H1 (cell line): Measurements from ENCODE around the gene SPSB1.

ENCODE experiments used
- CBX5 ChIP-seq: fragments of 300-800, 300-1000 bp; sonication (generic); IDR thresholded peaks from 2 replicates; pipeline ENCODE4 v1.7.1; 2016; ENCODE audit warnings: antibody characterized with exemption, low read length, low read depth
- EZH2 ChIP-seq: fragments of 200-600 bp; sonication (generic); IDR thresholded peaks from 2 replicates; pipeline ENCODE4 v1.7.1; 2012; ENCODE audit warnings: low read depth, mild to moderate bottlenecking, moderate library complexity, low read length, inconsistent platforms; ENCODE audit not compliant: severe bottlenecking
- KDM1A ChIP-seq: fragments of 200-600, 300-600 bp; sonication (generic); IDR thresholded peaks from 2 replicates; pipeline ENCODE4 v1.7.1; 2016; ENCODE audit warnings: mild to moderate bottlenecking, low read length, borderline replicate concordance
- NRF1 ChIP-seq: IDR thresholded peaks from 2 replicates; pipeline ENCODE4 v1.6.1; 2011; ENCODE audit warnings: mild to moderate bottlenecking, low read depth, low read length, improper control_type of control experiment
- POLR2A ChIP-seq, 2 experiments: IDR thresholded peaks; 1 replicate in 1 of 2; 2 replicates in 1 of 2; pipeline ENCODE4 v1.6.1; 2011; ENCODE audit warnings: low read depth in 2 of 2, low read length in 2 of 2, mild to moderate bottlenecking in 2 of 2; ENCODE audit errors: control extremely low read depth in 1 of 2
- POLR2AphosphoS5 ChIP-seq: IDR thresholded peaks from 2 replicates; pipeline ENCODE4 v1.6.1; 2011; ENCODE audit warnings: low read depth, low read length
- RFX5 ChIP-seq: IDR thresholded peaks from 2 replicates; pipeline ENCODE4 v1.6.1; 2011; ENCODE audit warnings: low read depth, low read length, improper control_type of control experiment, borderline replicate concordance
- RNF2 ChIP-seq: fragments of 200-900, 300-1000 bp; sonication (generic); IDR thresholded peaks from 2 replicates; pipeline ENCODE4 v1.7.1; 2016; ENCODE audit warnings: borderline replicate concordance, low read depth, mild to moderate bottlenecking, antibody characterized with exemption, low read length; ENCODE audit not compliant: poor library complexity, severe bottlenecking; ENCODE audit errors: missing control alignments
- SP1 ChIP-seq: IDR thresholded peaks from 2 replicates; pipeline ENCODE4 v1.6.1; 2011; ENCODE audit warnings: low read depth, low read length
- SUZ12 ChIP-seq: fragments of 200-600 bp; sonication (generic); IDR thresholded peaks from 2 replicates; pipeline ENCODE4 v1.6.1; 2012; ENCODE audit warnings: mild to moderate bottlenecking, inconsistent platforms, low read length, moderate library complexity, mixed read lengths
- TBP ChIP-seq: IDR thresholded peaks from 2 replicates; pipeline ENCODE4 v1.6.1; 2011; ENCODE audit warnings: low read depth, low read length, improper control_type of control experiment
- YY1 ChIP-seq: IDR thresholded peaks from 2 replicates; pipeline ENCODE4 v1.6.1; 2011; ENCODE audit warnings: low read depth, mild to moderate bottlenecking, low read length
- ZNF274 ChIP-seq: IDR thresholded peaks from 2 replicates; pipeline ENCODE4 v1.7.0; 2012; ENCODE audit warnings: low read length, borderline replicate concordance; ENCODE audit errors: extremely low read depth
- TF ChIP-seq, protein P1 (sequence below), 3 experiments: IDR thresholded peaks; 1 replicate in 2 of 3; 2 replicates in 1 of 3; pipeline versions ENCODE4 v1.5.1 to v1.6.1; 2011; ENCODE audit warnings: low read length in 3 of 3, mild to moderate bottlenecking in 3 of 3, inconsistent platforms in 2 of 3, low read depth in 1 of 3, moderate library complexity in 1 of 3; ENCODE audit not compliant: insufficient read depth in 1 of 3; ENCODE audit errors: control extremely low read depth in 1 of 3

DNA sequence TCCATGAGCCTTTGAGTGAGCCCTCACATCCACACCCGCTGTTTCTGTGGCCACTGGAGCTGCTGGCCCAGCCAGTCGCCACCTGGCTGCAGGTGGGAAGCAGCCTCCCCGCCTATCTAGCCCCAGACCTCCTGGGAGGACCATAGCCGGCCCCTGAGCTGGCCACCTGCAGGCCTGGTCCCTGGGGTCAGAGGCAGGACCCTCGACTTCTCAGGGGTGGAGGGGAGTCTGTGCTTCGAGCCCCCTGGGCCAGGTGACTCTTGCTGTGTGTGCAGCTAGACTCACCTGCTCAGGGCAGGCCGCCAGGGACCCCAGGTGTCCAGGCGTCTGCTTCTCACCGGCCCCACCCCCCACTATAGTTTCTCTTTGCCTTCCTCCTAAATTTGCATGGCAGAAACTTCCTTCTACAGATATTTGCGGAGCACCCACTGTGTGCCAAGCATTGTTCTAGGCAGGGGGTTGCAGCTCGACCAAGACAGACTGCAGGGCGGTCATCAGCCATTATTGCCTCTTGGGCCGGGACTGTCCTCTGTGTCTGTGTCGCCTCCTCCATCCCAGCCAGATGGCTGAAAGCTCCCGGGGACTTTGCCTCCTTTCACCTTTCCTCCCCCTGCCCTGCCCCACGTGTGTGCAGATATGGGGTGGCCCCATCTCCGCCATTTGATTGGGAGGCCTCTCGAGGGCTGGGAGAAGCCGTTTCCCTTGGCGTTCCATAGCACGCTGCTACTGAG lies 27.3 kb downstream of the SPSB1 start:
- TF ChIP-seq, protein P1, sequence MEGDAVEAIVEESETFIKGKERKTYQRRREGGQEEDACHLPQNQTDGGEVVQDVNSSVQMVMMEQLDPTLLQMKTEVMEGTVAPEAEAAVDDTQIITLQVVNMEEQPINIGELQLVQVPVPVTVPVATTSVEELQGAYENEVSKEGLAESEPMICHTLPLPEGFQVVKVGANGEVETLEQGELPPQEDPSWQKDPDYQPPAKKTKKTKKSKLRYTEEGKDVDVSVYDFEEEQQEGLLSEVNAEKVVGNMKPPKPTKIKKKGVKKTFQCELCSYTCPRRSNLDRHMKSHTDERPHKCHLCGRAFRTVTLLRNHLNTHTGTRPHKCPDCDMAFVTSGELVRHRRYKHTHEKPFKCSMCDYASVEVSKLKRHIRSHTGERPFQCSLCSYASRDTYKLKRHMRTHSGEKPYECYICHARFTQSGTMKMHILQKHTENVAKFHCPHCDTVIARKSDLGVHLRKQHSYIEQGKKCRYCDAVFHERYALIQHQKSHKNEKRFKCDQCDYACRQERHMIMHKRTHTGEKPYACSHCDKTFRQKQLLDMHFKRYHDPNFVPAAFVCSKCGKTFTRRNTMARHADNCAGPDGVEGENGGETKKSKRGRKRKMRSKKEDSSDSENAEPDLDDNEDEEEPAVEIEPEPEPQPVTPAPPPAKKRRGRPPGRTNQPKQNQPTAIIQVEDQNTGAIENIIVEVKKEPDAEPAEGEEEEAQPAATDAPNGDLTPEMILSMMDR (IDR thresholded peaks at IDR 0.05; ENCODE audit: control extremely low read depth in 1 of 3, insufficient read depth in 1 of 3, low read depth in 1 of 3, low read length in 3 of 3): no peak
- no peak for TF ChIP-seq POLR2AphosphoS5
- TF ChIP-seq NRF1: no peak
- no peak for TF ChIP-seq ZNF274
- TF ChIP-seq CBX5: no peak
- TF ChIP-seq SUZ12: no peak
- no peak for TF ChIP-seq RFX5
- peak; percentile 49 for TF ChIP-seq YY1
- no peak for TF ChIP-seq KDM1A
- no peak for TF ChIP-seq POLR2A (IDR thresholded peaks at IDR 0.05; ENCODE audit: control extremely low read depth in 1 of 2, low read depth in 2 of 2, low read length in 2 of 2)
- TF ChIP-seq EZH2: no peak
- peak; percentile 37; the same call in 1 of the 2 replicates for TF ChIP-seq SP1
- no peak for TF ChIP-seq TBP
- TF ChIP-seq RNF2: no peak
